Tibial nerve (tissue), 4 donors: ENCODE data around the gene C16orf74. TPM values are rescaled to one million over a fixed set of nuclear protein-coding genes. Genes with fewer than 3 reads are reported as not detected.

Experiments used
- DNase-seq, 2 donors: peaks; one replicate each; pipeline ENCODE4 v3.0.0-alpha.2; 2019; ENCODE audit warnings: low spot score in 2 of 2
- H3K27ac ChIP-seq, 4 donors: fragments of 200-600 bp; sonication (generic) in 3 of 4; one replicate each; pipeline ENCODE4 v1.5.1; 2017 to 2019; ENCODE audit warnings: mild to moderate bottlenecking in 1 of 4
- H3K27me3 ChIP-seq, 2 donors: fragments of 200-600 bp; sonication (generic) in 1 of 2; one replicate each; pipeline versions ENCODE4 v1.5.1 to v1.6.0; 2017 to 2019
- H3K36me3 ChIP-seq, 3 donors: fragments of 200-600 bp; sonication (generic); one replicate each; pipeline ENCODE4 v1.5.1; 2018 to 2019
- H3K4me1 ChIP-seq, 4 donors: fragments of 200-600 bp; sonication (generic) in 3 of 4; one replicate each; pipeline ENCODE4 v1.5.1; 2017 to 2019
- H3K4me3 ChIP-seq, 4 donors: fragments of 200-600 bp; sonication (generic) in 3 of 4; one replicate each; pipeline ENCODE4 v1.5.1; 2017 to 2019; ENCODE audit warnings: mild to moderate bottlenecking in 1 of 4, moderate library complexity in 1 of 4
- H3K9me3 ChIP-seq, 4 donors: fragments of 200-600 bp; sonication (generic) in 3 of 4; one replicate each; pipeline ENCODE4 v1.5.1; 2017 to 2019
- CTCF ChIP-seq, 5 experiments: fragments of 200-600 bp in 3 of 5; fragments of 450-650 bp in 2 of 5; sonication (generic) in 3 of 5; IDR thresholded peaks; one replicate each; pipeline ENCODE4 v1.5.1; 2016 to 2019; ENCODE audit warnings: antibody characterized with exemption in 5 of 5, mild to moderate bottlenecking in 3 of 5, moderate library complexity in 2 of 5
- EP300 ChIP-seq, 2 donors: sonication (generic); formaldehyde crosslinking; IDR thresholded peaks; one replicate each; pipeline ENCODE4 v1.6.1; 2017; ENCODE audit warnings: antibody characterized with exemption in 2 of 2, mild to moderate bottlenecking in 1 of 2
- POLR2A ChIP-seq, 2 donors: fragments of 450-650 bp; IDR thresholded peaks; one replicate each; pipeline ENCODE4 v1.6.1; 2017; ENCODE audit warnings: antibody characterized with exemption in 2 of 2, mild to moderate bottlenecking in 2 of 2, moderate library complexity in 2 of 2
- WGBS, 2 donors: methylation state at CpG; one replicate each; pipeline ENCODE4 v1.1.5; 2018; 5-methylcytosine and 5-hydroxymethylcytosine counted together
- total RNA-seq, 4 donors: library from RNA; depleted of rRNA; stranded (reverse); fragments of >200 nt; gene quantifications; one replicate each; pipeline ENCODE4 v1.1.0, GENCODE V29; 2016

The C16orf74 gene
- total RNA-seq, 4 donors from 2014 or later, result 1.5 to 2.5 TPM; not detected in 2

GRCh38 chr16:85762970-85763369 lies 12.1 kb upstream of the C16orf74 start:
- H3K4me1 ChIP-seq, result no peaks in the 10 kb centered on the region
- H3K36me3 ChIP-seq, result no peaks in the 10 kb centered on the region
- H3K9me3 ChIP-seq, result no peaks in the 10 kb centered on the region
- H3K27ac ChIP-seq, result no peak overlapping the region
- WGBS, 2 donors, result 76 to 84% methylated on average over 7 to 8 of the region's 12 CpGs
- TF ChIP-seq EP300 (IDR thresholded peaks at IDR 0.05) (no peak), POLR2A (IDR thresholded peaks at IDR 0.05) (no peak)
- DNase-seq, result no peak
- no peak overlapping the region for H3K4me3 ChIP-seq
- H3K27me3 ChIP-seq, result peaks cover 0 to 26% of the 10 kb centered on the region in 2 donors

- WGBS, 2 donors, result 71 to 77% methylated on average over 6 of the region's 6 CpGs
- Histone ChIP-seq H3K9me3 (no peaks in the 10 kb centered on the region), H3K4me3 (no peak overlapping the region), H3K27ac (no peak overlapping the region), H3K27me3 (peaks cover 0 to 26% of the 10 kb centered on the region in 2 donors), H3K36me3 (no peaks in the 10 kb centered on the region), H3K4me1 (no peaks in the 10 kb centered on the region)
- no peak for DNase-seq
- TF ChIP-seq CTCF (IDR thresholded peaks at IDR 0.05) (no peak), EP300 (IDR thresholded peaks at IDR 0.05) (no peak), POLR2A (IDR thresholded peaks at IDR 0.05) (no peak)
Observed at GRCh38 chr16:85761861-85762260, 11.0 kb upstream of the C16orf74 start.

- Histone ChIP-seq H3K27ac (no peak overlapping the region), H3K4me1 (no peaks in the 10 kb centered on the region), H3K27me3 (peaks cover 0 to 26% of the 10 kb centered on the region in 2 donors), H3K4me3 (no peak overlapping the region), H3K9me3 (no peaks in the 10 kb centered on the region), H3K36me3 (no peaks in the 10 kb centered on the region)
- WGBS, 2 donors, result 56 to 63% methylated on average over 20 of the region's 20 CpGs
- no peak for DNase-seq
- TF ChIP-seq CTCF (IDR thresholded peaks at IDR 0.05) (peak in 1 of 5 experiments; percentile 26), EP300 (IDR thresholded peaks at IDR 0.05) (no peak)
Observed at GRCh38 chr16:85759631-85760419, 8.9 kb upstream of the C16orf74 start.

GRCh38 chr16:85759136-85759535 lies 8.2 kb upstream of the C16orf74 start:
- Histone ChIP-seq H3K9me3 (no peaks in the 10 kb centered on the region), H3K4me3 (no peak overlapping the region), H3K36me3 (no peaks in the 10 kb centered on the region), H3K4me1 (no peaks in the 10 kb centered on the region), H3K27me3 (peaks cover 0 to 26% of the 10 kb centered on the region in 2 donors), H3K27ac (no peak overlapping the region)
- WGBS, 2 donors, result 51 to 61% methylated on average over 16 of the region's 16 CpGs
- DNase-seq, result no peak
- TF ChIP-seq EP300 (IDR thresholded peaks at IDR 0.05), result no peak
- TF ChIP-seq CTCF (IDR thresholded peaks at IDR 0.05), result no peak
- TF ChIP-seq POLR2A (IDR thresholded peaks at IDR 0.05), result no peak

GRCh38 chr16:85757341-85757822 lies 6.5 kb upstream of the C16orf74 start:
- 67 to 71% methylated on average over 7 of the region's 7 CpGs for WGBS, 2 donors
- Histone ChIP-seq H3K27me3 (peaks cover 0 to 21% of the 10 kb centered on the region in 2 donors), H3K9me3 (no peaks in the 10 kb centered on the region), H3K27ac (no peak overlapping the region), H3K36me3 (no peaks in the 10 kb centered on the region), H3K4me1 (no peaks in the 10 kb centered on the region), H3K4me3 (no peak overlapping the region)
- DNase-seq, result no peak
- no peak for TF ChIP-seq POLR2A (IDR thresholded peaks at IDR 0.05)
